HepG2 (cell line): ENCODE data around the gene WDFY1. TPM values are rescaled to one million over a fixed set of nuclear protein-coding genes. Genes with fewer than 3 reads are reported as not detected.

Experiments
- DR1 ChIP-seq: sonication (generic); formaldehyde crosslinking; IDR thresholded peaks from 2 replicates; pipeline ENCODE4 v1.8.0; 2021; ENCODE audit warnings: mild to moderate bottlenecking, missing genetic modification reagents, inconsistent platforms
- EED ChIP-seq: sonication (generic); formaldehyde crosslinking; IDR thresholded peaks from 2 replicates; pipeline ENCODE4 v1.5.0; 2020; ENCODE audit warnings: mild to moderate bottlenecking, missing genetic modification reagents
- IRF2 ChIP-seq: IDR thresholded peaks from 2 replicates; pipeline ENCODE4 v1.6.1; 2018; ENCODE audit warnings: missing genetic modification reagents, missing compliant biosample characterization
- NFE2L2 ChIP-seq: fragments of 150-350 bp; IDR thresholded peaks from 2 replicates; pipeline ENCODE4 v1.6.1; 2014; ENCODE audit warnings: low read length
- PAX8 ChIP-seq: sonication (generic); formaldehyde crosslinking; IDR thresholded peaks from 2 replicates; pipeline ENCODE4 v1.8.0; 2022; ENCODE audit warnings: mild to moderate bottlenecking, missing genetic modification reagents, borderline replicate concordance
- RFXANK ChIP-seq: IDR thresholded peaks from 2 replicates; pipeline ENCODE4 v1.6.1; 2016
- RNF2 ChIP-seq: fragments of 450-650 bp; conservative IDR thresholded peaks from 2 replicates; pipeline ENCODE4 v1.6.1; 2016; ENCODE audit warnings: low read depth
- SATB2 ChIP-seq: sonication (generic); formaldehyde crosslinking; IDR thresholded peaks from 2 replicates; pipeline ENCODE4 v1.5.0; 2020; ENCODE audit warnings: missing genetic modification reagents
- SIX1 ChIP-seq: sonication (generic); formaldehyde crosslinking; IDR thresholded peaks from 2 replicates; pipeline ENCODE4 v1.4.0; 2020; ENCODE audit warnings: missing genetic modification reagents, borderline replicate concordance
- SMAD1 ChIP-seq: sonication (generic); formaldehyde crosslinking; IDR thresholded peaks from 2 replicates; pipeline ENCODE4 v1.4.0; 2020; ENCODE audit warnings: missing genetic modification reagents, low read depth, mild to moderate bottlenecking, borderline replicate concordance
- SMC3 ChIP-seq: IDR thresholded peaks from 2 replicates; pipeline ENCODE4 v1.6.1; 2011; ENCODE audit warnings: low read length, improper control_type of control experiment
- ZBTB3 ChIP-seq: sonication (generic); formaldehyde crosslinking; IDR thresholded peaks from 2 replicates; pipeline ENCODE4 v1.4.0; 2020; ENCODE audit warnings: low read depth, mild to moderate bottlenecking, moderate library complexity, missing genetic modification reagents, borderline replicate concordance
- ZFP82 ChIP-seq: sonication (generic); formaldehyde crosslinking; IDR thresholded peaks from 2 replicates; pipeline ENCODE4 v1.5.1; 2020; ENCODE audit warnings: mild to moderate bottlenecking, missing genetic modification reagents, borderline replicate concordance
- ZNF543 ChIP-seq: sonication (generic); formaldehyde crosslinking; IDR thresholded peaks from 2 replicates; pipeline ENCODE4 v1.4.0; 2020; ENCODE audit warnings: mild to moderate bottlenecking, missing genetic modification reagents
- ZNF570 ChIP-seq: sonication (generic); formaldehyde crosslinking; IDR thresholded peaks from 2 replicates; pipeline ENCODE4 v1.4.0; 2020; ENCODE audit warnings: mild to moderate bottlenecking, missing genetic modification reagents, borderline replicate concordance
- ZNF589 ChIP-seq: sonication (generic); formaldehyde crosslinking; conservative IDR thresholded peaks from 2 replicates; pipeline ENCODE4 v1.8.0; 2022; ENCODE audit warnings: mild to moderate bottlenecking, moderate library complexity, missing genetic modification reagents
- ZNF761 ChIP-seq: sonication (generic); formaldehyde crosslinking; conservative IDR thresholded peaks from 2 replicates; pipeline ENCODE4 v1.4.0; 2020; ENCODE audit warnings: mild to moderate bottlenecking, missing genetic modification reagents
- ZSCAN12 ChIP-seq: sonication (generic); formaldehyde crosslinking; IDR thresholded peaks from 2 replicates; pipeline ENCODE4 v1.9.0; 2021; ENCODE audit warnings: mild to moderate bottlenecking, missing genetic modification reagents
- polyA plus RNA-seq, 8 experiments: library from polyadenylated mRNA; depleted of rRNA in 3 of 8; stranded (reverse) in 7 of 8; unstranded in 1 of 8; fragments of >200 nt; fragmentation: Illumina TruSeq in 4 of 8; extraction: Trizol in 4 of 8; gene quantifications; 2 replicates each; pipeline versions ENCODE4 v1.2.1 to v1.2.3, GENCODE V29; 2011 to 2016; ENCODE audit warnings: low read depth in 4 of 8, missing spikeins in 1 of 8, mixed read lengths in 1 of 8; ENCODE audit not compliant: insufficient read depth in 1 of 8
- total RNA-seq, 5 experiments: library from RNA; depleted of rRNA; stranded (reverse); fragments of >200 nt; fragmentation: Illumina TruSeq; extraction: Trizol; gene quantifications; 2 replicates each; pipeline ENCODE4 v1.2.3, GENCODE V29; 2016; ENCODE audit warnings: low read depth in 1 of 5
- TF ChIP-seq, protein P1 (sequence below): sonication (generic); formaldehyde crosslinking; IDR thresholded peaks from 2 replicates; pipeline ENCODE4 v1.8.1; 2023; ENCODE audit warnings: missing genetic modification reagents, inconsistent platforms, borderline replicate concordance
- TF ChIP-seq, protein P2 (sequence below): sonication (generic); formaldehyde crosslinking; IDR thresholded peaks from 2 replicates; pipeline ENCODE4 v1.8.0; 2022; ENCODE audit warnings: mild to moderate bottlenecking, missing genetic modification reagents; ENCODE audit not compliant: insufficient replicate concordance
- TF ChIP-seq, protein P3 (sequence below): sonication (generic); formaldehyde crosslinking; IDR thresholded peaks from 2 replicates; pipeline ENCODE4 v1.8.0; 2022; ENCODE audit warnings: mild to moderate bottlenecking, missing genetic modification reagents
- TF ChIP-seq, protein P4 (sequence below): sonication (generic); formaldehyde crosslinking; IDR thresholded peaks from 2 replicates; pipeline ENCODE4 v1.5.1; 2020; ENCODE audit warnings: missing genetic modification reagents, mild to moderate bottlenecking, borderline replicate concordance
- TF ChIP-seq, protein P5 (sequence below): sonication (generic); formaldehyde crosslinking; IDR thresholded peaks from 2 replicates; pipeline ENCODE4 v1.5.1; 2020; ENCODE audit warnings: mild to moderate bottlenecking, missing genetic modification reagents, moderate library complexity

WDFY1 gene
- total and polyA plus RNA-seq, 2 of the 13 experiments (the other 11 are each of a cell fraction or from before 2014, with no cell fraction given) = 77.0 to 78.4 TPM

DNA sequence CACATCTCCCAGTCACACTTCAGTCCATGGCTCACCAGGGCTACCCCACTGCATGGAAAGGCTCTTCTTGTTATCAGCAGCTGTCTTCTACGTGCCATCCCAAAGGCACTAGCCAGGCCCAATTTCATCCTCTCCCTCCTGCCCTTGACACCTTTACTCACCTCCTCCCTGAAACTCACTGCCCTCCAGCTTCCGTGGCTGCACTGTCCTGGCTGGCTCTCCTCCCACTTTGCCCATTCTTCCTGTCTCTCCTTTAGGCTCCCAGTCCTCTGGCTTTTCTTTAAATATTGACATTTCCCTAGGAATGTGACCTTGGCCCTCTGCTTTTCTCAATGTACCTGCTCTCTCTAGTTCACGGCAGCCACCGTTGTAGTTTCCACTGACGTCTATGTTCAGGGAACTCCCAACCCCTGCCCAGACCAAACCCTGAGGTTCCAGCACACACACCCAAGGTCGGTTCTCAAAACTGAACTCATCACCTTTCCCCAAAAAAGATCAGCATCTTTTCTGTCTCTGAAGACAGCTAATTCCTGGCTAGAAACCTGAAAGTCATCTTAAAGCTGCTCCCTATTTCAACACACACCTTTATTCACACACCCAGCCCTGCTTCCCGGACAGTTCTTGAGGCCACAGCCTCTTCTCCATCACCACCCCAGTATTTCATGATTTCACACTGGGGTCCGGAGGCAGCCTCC, 36.7 kb downstream of the WDFY1 start (continued):
- TF ChIP-seq, protein P1, sequence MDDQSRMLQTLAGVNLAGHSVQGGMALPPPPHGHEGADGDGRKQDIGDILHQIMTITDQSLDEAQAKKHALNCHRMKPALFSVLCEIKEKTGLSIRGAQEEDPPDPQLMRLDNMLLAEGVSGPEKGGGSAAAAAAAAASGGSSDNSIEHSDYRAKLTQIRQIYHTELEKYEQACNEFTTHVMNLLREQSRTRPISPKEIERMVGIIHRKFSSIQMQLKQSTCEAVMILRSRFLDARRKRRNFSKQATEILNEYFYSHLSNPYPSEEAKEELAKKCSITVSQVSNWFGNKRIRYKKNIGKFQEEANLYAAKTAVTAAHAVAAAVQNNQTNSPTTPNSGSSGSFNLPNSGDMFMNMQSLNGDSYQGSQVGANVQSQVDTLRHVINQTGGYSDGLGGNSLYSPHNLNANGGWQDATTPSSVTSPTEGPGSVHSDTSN (CRISPR knock-in tag) = no peak
- TF ChIP-seq DR1 (CRISPR knock-in tag) (no peak), ZSCAN12 (CRISPR knock-in tag) (0 out of 2 replicates have a peak, but pooled peaks have one; percentile 37), ZNF761 (CRISPR knock-in tag) (peak; percentile 73; the same call in 1 of the 2 replicates), ZFP82 (CRISPR knock-in tag) (no peak), ZNF570 (CRISPR knock-in tag) (no peak), EED (no peak), NFE2L2 (no peak), SMC3 (peak; percentile 54; the same call in 1 of the 2 replicates), ZBTB3 (CRISPR knock-in tag) (0 out of 2 replicates have a peak, but pooled peaks have one; percentile 42), ZNF589 (CRISPR knock-in tag) (peak; percentile 72; the same call in 1 of the 2 replicates), SMAD1 (no peak; the same call in 1 of the 2 replicates), RFXANK (CRISPR knock-in tag) (0 out of 2 replicates have a peak, but pooled peaks have one; percentile 76), IRF2 (CRISPR knock-in tag) (peak; percentile 93), ZNF543 (CRISPR knock-in tag) (0 out of 2 replicates have a peak, but pooled peaks have one; percentile 49), SIX1 (peak; percentile 77; the same call in 1 of the 2 replicates), SATB2 (CRISPR knock-in tag) (no peak), RNF2 (no peak), PAX8 (no peak)
- TF ChIP-seq, protein P2, sequence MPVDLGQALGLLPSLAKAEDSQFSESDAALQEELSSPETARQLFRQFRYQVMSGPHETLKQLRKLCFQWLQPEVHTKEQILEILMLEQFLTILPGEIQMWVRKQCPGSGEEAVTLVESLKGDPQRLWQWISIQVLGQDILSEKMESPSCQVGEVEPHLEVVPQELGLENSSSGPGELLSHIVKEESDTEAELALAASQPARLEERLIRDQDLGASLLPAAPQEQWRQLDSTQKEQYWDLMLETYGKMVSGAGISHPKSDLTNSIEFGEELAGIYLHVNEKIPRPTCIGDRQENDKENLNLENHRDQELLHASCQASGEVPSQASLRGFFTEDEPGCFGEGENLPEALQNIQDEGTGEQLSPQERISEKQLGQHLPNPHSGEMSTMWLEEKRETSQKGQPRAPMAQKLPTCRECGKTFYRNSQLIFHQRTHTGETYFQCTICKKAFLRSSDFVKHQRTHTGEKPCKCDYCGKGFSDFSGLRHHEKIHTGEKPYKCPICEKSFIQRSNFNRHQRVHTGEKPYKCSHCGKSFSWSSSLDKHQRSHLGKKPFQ (CRISPR knock-in tag) = no peak
- TF ChIP-seq, protein P3, sequence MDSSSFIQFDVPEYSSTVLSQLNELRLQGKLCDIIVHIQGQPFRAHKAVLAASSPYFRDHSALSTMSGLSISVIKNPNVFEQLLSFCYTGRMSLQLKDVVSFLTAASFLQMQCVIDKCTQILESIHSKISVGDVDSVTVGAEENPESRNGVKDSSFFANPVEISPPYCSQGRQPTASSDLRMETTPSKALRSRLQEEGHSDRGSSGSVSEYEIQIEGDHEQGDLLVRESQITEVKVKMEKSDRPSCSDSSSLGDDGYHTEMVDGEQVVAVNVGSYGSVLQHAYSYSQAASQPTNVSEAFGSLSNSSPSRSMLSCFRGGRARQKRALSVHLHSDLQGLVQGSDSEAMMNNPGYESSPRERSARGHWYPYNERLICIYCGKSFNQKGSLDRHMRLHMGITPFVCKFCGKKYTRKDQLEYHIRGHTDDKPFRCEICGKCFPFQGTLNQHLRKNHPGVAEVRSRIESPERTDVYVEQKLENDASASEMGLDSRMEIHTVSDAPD = peak; percentile 99
- TF ChIP-seq, protein P4, sequence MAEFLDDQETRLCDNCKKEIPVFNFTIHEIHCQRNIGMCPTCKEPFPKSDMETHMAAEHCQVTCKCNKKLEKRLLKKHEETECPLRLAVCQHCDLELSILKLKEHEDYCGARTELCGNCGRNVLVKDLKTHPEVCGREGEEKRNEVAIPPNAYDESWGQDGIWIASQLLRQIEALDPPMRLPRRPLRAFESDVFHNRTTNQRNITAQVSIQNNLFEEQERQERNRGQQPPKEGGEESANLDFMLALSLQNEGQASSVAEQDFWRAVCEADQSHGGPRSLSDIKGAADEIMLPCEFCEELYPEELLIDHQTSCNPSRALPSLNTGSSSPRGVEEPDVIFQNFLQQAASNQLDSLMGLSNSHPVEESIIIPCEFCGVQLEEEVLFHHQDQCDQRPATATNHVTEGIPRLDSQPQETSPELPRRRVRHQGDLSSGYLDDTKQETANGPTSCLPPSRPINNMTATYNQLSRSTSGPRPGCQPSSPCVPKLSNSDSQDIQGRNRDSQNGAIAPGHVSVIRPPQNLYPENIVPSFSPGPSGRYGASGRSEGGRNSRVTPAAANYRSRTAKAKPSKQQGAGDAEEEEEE = no peak
- TF ChIP-seq, protein P5, sequence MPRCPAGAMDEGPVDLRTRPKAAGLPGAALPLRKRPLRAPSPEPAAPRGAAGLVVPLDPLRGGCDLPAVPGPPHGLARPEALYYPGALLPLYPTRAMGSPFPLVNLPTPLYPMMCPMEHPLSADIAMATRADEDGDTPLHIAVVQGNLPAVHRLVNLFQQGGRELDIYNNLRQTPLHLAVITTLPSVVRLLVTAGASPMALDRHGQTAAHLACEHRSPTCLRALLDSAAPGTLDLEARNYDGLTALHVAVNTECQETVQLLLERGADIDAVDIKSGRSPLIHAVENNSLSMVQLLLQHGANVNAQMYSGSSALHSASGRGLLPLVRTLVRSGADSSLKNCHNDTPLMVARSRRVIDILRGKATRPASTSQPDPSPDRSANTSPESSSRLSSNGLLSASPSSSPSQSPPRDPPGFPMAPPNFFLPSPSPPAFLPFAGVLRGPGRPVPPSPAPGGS (CRISPR knock-in tag) = peak; percentile 43; the same call in 1 of the 2 replicates
